ENCODE data around the gene PUM1. TPM values are rescaled to one million over a fixed set of nuclear protein-coding genes. Genes with fewer than 3 reads are reported as not detected.

The PUM1 gene
- total RNA-seq, 1 donor from 2014 or later, result 143 TPM

GRCh38 chr1:30905916-30906620, 159.4 kb downstream of the PUM1 start:
- Histone ChIP-seq H3K9ac (ENCODE audit: low read length) (no peak overlapping the region), H4K20me1 (ENCODE audit: insufficient read depth, low read length) (peaks cover 53% of the 10 kb centered on the region), H3K4me1 (ENCODE audit: insufficient read depth, low read length) (peaks cover 39% of the 10 kb centered on the region), H3K9me3 (ENCODE audit: insufficient read depth, low read depth, low read length) (no peaks in the 10 kb centered on the region), H2AFZ (ENCODE audit: low read depth, low read length) (no peak overlapping the region), H3K79me2 (ENCODE audit: insufficient read depth, low read length) (peaks cover 66% of the 10 kb centered on the region), H3K27ac (ENCODE audit: low read depth, low read length) (no peak overlapping the region), H3K36me3 (ENCODE audit: insufficient read depth, low read length) (no peaks in the 10 kb centered on the region), H3K4me3 (ENCODE audit: insufficient read depth, low read depth, low read length) (no peak overlapping the region), H3K27me3 (ENCODE audit: insufficient read depth, low read length) (no peaks in the 10 kb centered on the region), H3K4me2 (ENCODE audit: low read length) (peak overlapping the region; percentile 4)
- Mint-ChIP-seq H3K4me3 (ENCODE audit: unreplicated experiment) (peak overlapping the region; percentile 79), H3K36me3 (ENCODE audit: low read depth, unreplicated experiment) (no peaks in the 10 kb centered on the region), H3K4me1 (ENCODE audit: low read depth, unreplicated experiment) (peaks cover 22% of the 10 kb centered on the region), H3K27ac (ENCODE audit: unreplicated experiment) (no peak overlapping the region), H3K27me3 (ENCODE audit: low read depth, unreplicated experiment) (peaks cover 2% of the 10 kb centered on the region), H3K9me3 (ENCODE audit: unreplicated experiment) (no peaks in the 10 kb centered on the region)
- FAIRE-seq, result no peak
- no peak for TF ChIP-seq CTCF (IDR thresholded peaks at IDR 0.05; ENCODE audit: insufficient read depth, low read depth, low read length)
- TF ChIP-seq EZH2 (IDR thresholded peaks at IDR 0.05; ENCODE audit: insufficient read depth, low read length), result no peak
- DNase-seq (ENCODE audit: low read depth), result no peak

- Histone ChIP-seq H3K4me2 (ENCODE audit: low read length) (no peak overlapping the region), H3K9me3 (ENCODE audit: insufficient read depth, low read depth, low read length) (no peaks in the 10 kb centered on the region), H4K20me1 (ENCODE audit: insufficient read depth, low read length) (peaks cover 59% of the 10 kb centered on the region), H3K36me3 (ENCODE audit: insufficient read depth, low read length) (no peaks in the 10 kb centered on the region), H3K9ac (ENCODE audit: low read length) (no peak overlapping the region), H3K27me3 (ENCODE audit: insufficient read depth, low read length) (no peaks in the 10 kb centered on the region), H3K4me1 (ENCODE audit: insufficient read depth, low read length) (peaks cover 38% of the 10 kb centered on the region), H3K79me2 (ENCODE audit: insufficient read depth, low read length) (peaks cover 72% of the 10 kb centered on the region), H3K4me3 (ENCODE audit: insufficient read depth, low read depth, low read length) (no peak overlapping the region), H2AFZ (ENCODE audit: low read depth, low read length) (no peak overlapping the region), H3K27ac (ENCODE audit: low read depth, low read length) (no peak overlapping the region)
- no peak for FAIRE-seq
- Mint-ChIP-seq H3K4me1 (ENCODE audit: low read depth, unreplicated experiment) (peaks cover 22% of the 10 kb centered on the region), H3K4me3 (ENCODE audit: unreplicated experiment) (peak overlapping the region; percentile 60), H3K9me3 (ENCODE audit: unreplicated experiment) (no peaks in the 10 kb centered on the region), H3K36me3 (ENCODE audit: low read depth, unreplicated experiment) (no peaks in the 10 kb centered on the region), H3K27me3 (ENCODE audit: low read depth, unreplicated experiment) (no peaks in the 10 kb centered on the region), H3K27ac (ENCODE audit: unreplicated experiment) (no peak overlapping the region)
- no peak for DNase-seq (ENCODE audit: low read depth)
- no peak for TF ChIP-seq CTCF (IDR thresholded peaks at IDR 0.05; ENCODE audit: insufficient read depth, low read depth, low read length)
- no peak for TF ChIP-seq EZH2 (IDR thresholded peaks at IDR 0.05; ENCODE audit: insufficient read depth, low read length)
Observed at GRCh38 chr1:30905403-30905802, 160.1 kb downstream of the PUM1 start.

GRCh38 chr1:30904962-30905335, 160.6 kb downstream of the PUM1 start:
- DNase-seq (ENCODE audit: low read depth), result no peak
- Histone ChIP-seq H3K9ac (ENCODE audit: low read length) (no peak overlapping the region), H3K4me1 (ENCODE audit: insufficient read depth, low read length) (peaks cover 38% of the 10 kb centered on the region), H2AFZ (ENCODE audit: low read depth, low read length) (no peak overlapping the region), H3K4me3 (ENCODE audit: insufficient read depth, low read depth, low read length) (no peak overlapping the region), H3K9me3 (ENCODE audit: insufficient read depth, low read depth, low read length) (no peaks in the 10 kb centered on the region), H3K4me2 (ENCODE audit: low read length) (no peak overlapping the region), H3K36me3 (ENCODE audit: insufficient read depth, low read length) (no peaks in the 10 kb centered on the region), H3K27me3 (ENCODE audit: insufficient read depth, low read length) (no peaks in the 10 kb centered on the region), H3K27ac (ENCODE audit: low read depth, low read length) (no peak overlapping the region), H3K79me2 (ENCODE audit: insufficient read depth, low read length) (peaks cover 77% of the 10 kb centered on the region), H4K20me1 (ENCODE audit: insufficient read depth, low read length) (peaks cover 64% of the 10 kb centered on the region)
- Mint-ChIP-seq H3K4me3 (ENCODE audit: unreplicated experiment) (no peak overlapping the region), H3K27ac (ENCODE audit: unreplicated experiment) (no peak overlapping the region), H3K4me1 (ENCODE audit: low read depth, unreplicated experiment) (peaks cover 22% of the 10 kb centered on the region), H3K27me3 (ENCODE audit: low read depth, unreplicated experiment) (no peaks in the 10 kb centered on the region), H3K9me3 (ENCODE audit: unreplicated experiment) (no peaks in the 10 kb centered on the region), H3K36me3 (ENCODE audit: low read depth, unreplicated experiment) (no peaks in the 10 kb centered on the region)
- TF ChIP-seq CTCF (IDR thresholded peaks at IDR 0.05; ENCODE audit: insufficient read depth, low read depth, low read length), result no peak
- no peak for TF ChIP-seq EZH2 (IDR thresholded peaks at IDR 0.05; ENCODE audit: insufficient read depth, low read length)
- FAIRE-seq, result no peak

Measured in astrocyte (in vitro differentiated cells and primary cell).